Nephron progenitor cell (in vitro differentiated cells): ENCODE measurements around the gene TBC1D14.

Source experiments
- DNase-seq: peaks from one replicate; pipeline ENCODE4 v3.0.0; 2021
- H3K27ac Mint-ChIP-seq: 2 replicates; pipeline ENCODE4 v1.8.0; 2021; ENCODE audit warnings: mild to moderate bottlenecking, moderate library complexity, mixed read lengths
- H3K27me3 Mint-ChIP-seq: 2 replicates; pipeline ENCODE4 v1.8.0; 2021; ENCODE audit warnings: mild to moderate bottlenecking, low read depth, mixed read lengths; ENCODE audit not compliant: poor library complexity
- H3K36me3 Mint-ChIP-seq: 2 replicates; pipeline ENCODE4 v1.8.0; 2021; ENCODE audit warnings: low read depth, mixed read lengths
- H3K4me1 Mint-ChIP-seq: 2 replicates; pipeline ENCODE4 v1.8.0; 2021; ENCODE audit warnings: mixed read lengths
- H3K4me3 Mint-ChIP-seq: 2 replicates; pipeline ENCODE4 v1.8.0; 2021; ENCODE audit warnings: mild to moderate bottlenecking, moderate library complexity, mixed read lengths
- H3K9me3 Mint-ChIP-seq: 2 replicates; pipeline ENCODE4 v1.8.0; 2021; ENCODE audit warnings: mild to moderate bottlenecking, moderate library complexity, mixed read lengths
- CTCF ChIP-seq: fragments of 200-600 bp; sonication (generic); IDR thresholded peaks from 2 replicates; pipeline ENCODE4 v1.5.0; 2021; ENCODE audit warnings: antibody characterized with exemption

Gene TBC1D14

GRCh38 chr4:6968496-6968895, 58.9 kb downstream of the TBC1D14 start:
- peaks cover 19% of the 10 kb centered on the region for H3K4me1 Mint-ChIP-seq
- no peaks in the 10 kb centered on the region for H3K9me3 Mint-ChIP-seq
- peaks cover 19% of the 10 kb centered on the region for H3K36me3 Mint-ChIP-seq
- peak overlapping the region; percentile 8 for H3K27ac Mint-ChIP-seq
- TF ChIP-seq CTCF: no peak
- DNase-seq: no peak
- no peak overlapping the region for H3K4me3 Mint-ChIP-seq
- H3K27me3 Mint-ChIP-seq: peaks cover 2% of the 10 kb centered on the region

- Mint-ChIP-seq H3K4me3 (no peak overlapping the region), H3K4me1 (peaks cover 19% of the 10 kb centered on the region), H3K9me3 (no peaks in the 10 kb centered on the region), H3K36me3 (peaks cover 24% of the 10 kb centered on the region), H3K27ac (peak overlapping the region; percentile 13), H3K27me3 (peaks cover 2% of the 10 kb centered on the region)
- no peak for DNase-seq
- no peak for TF ChIP-seq CTCF
Measured at GRCh38 chr4:6969826-6970800, 60.5 kb downstream of the TBC1D14 start.

GRCh38 chr4:6971536-6972374, 62.1 kb downstream of the TBC1D14 start:
- Mint-ChIP-seq H3K9me3 (peaks cover 10% of the 10 kb centered on the region), H3K4me3 (no peak overlapping the region), H3K36me3 (peaks cover 39% of the 10 kb centered on the region), H3K27ac (no peak overlapping the region), H3K4me1 (peaks cover 19% of the 10 kb centered on the region), H3K27me3 (peaks cover 2% of the 10 kb centered on the region)
- TF ChIP-seq CTCF: no peak
- no peak for DNase-seq

- peaks cover 11% of the 10 kb centered on the region for H3K9me3 Mint-ChIP-seq
- H3K36me3 Mint-ChIP-seq: peaks cover 40% of the 10 kb centered on the region
- H3K27ac Mint-ChIP-seq: peak overlapping the region; percentile 51
- TF ChIP-seq CTCF: no peak
- H3K27me3 Mint-ChIP-seq: peaks cover 2% of the 10 kb centered on the region
- DNase-seq: no peak
- H3K4me1 Mint-ChIP-seq: peaks cover 19% of the 10 kb centered on the region
- no peak overlapping the region for H3K4me3 Mint-ChIP-seq
Measured at GRCh38 chr4:6972375-6972650, 62.7 kb downstream of the TBC1D14 start.

DNA sequence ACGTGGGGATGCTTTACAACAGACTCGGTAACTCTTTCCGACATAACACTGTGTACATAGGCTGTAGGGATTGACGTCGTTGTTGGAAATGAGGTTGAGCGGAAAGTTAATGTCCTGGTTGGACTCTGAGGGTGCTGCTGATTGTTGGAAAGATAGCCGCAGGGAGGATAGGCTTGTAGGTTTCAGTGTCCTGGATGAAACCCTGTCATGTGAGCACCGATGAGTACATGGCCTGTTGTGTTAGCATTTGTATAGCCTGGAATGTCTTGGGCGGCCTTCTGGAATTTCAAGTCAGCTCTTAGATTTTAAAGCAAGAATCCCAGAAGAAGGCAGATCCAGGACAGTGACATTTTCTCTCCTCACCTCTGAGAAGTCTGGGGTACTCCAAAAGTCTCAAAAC, 63.3 kb downstream of the TBC1D14 start:
- Mint-ChIP-seq H3K27ac (no peak overlapping the region), H3K36me3 (peaks cover 40% of the 10 kb centered on the region), H3K9me3 (peaks cover 11% of the 10 kb centered on the region), H3K27me3 (peaks cover 2% of the 10 kb centered on the region), H3K4me1 (peaks cover 19% of the 10 kb centered on the region), H3K4me3 (no peak overlapping the region)
- DNase-seq: no peak
- no peak for TF ChIP-seq CTCF
